ENCODE data around the gene SORCS2. TPM values are rescaled to one million over a fixed set of nuclear protein-coding genes. Genes with fewer than 3 reads are reported as not detected.

SORCS2 gene
- polyA plus RNA-seq, 1 donor (not counting 4 experiments of a cell fraction or from before 2014, with no cell fraction given), result 0.09 TPM

GRCh38 chr4:7519638-7520376 lies 327.5 kb downstream of the SORCS2 start:
- FAIRE-seq (no peak), DNase-seq (ENCODE audit: low read depth, low spot score) (no peak)
- Histone ChIP-seq H2AFZ (ENCODE audit: control insufficient read depth, low read length) (no peak overlapping the region), H3K9me3 (ENCODE audit: control insufficient read depth, low read depth, low read length) (no peaks in the 10 kb centered on the region), H3K9ac (ENCODE audit: control insufficient read depth, extremely low read depth, insufficient read depth, low read length) (no peak overlapping the region), H3K4me2 (ENCODE audit: control insufficient read depth, extremely low read depth, insufficient read depth, low read depth, low read length) (no peak overlapping the region), H3K4me1 (ENCODE audit: control insufficient read depth, extremely low read depth, insufficient read depth, low read length) (no peaks in the 10 kb centered on the region), H3K36me3 (ENCODE audit: control insufficient read depth in 2 of 2, extremely low read depth in 1 of 2, insufficient read depth in 2 of 2, low read length in 2 of 2) (no peaks in the 10 kb centered on the region), H3K79me2 (ENCODE audit: control insufficient read depth, insufficient read depth, low read length) (no peaks in the 10 kb centered on the region), H3K27ac (ENCODE audit: control insufficient read depth, insufficient read depth, low read length) (no peak overlapping the region), H3K27me3 (ENCODE audit: control insufficient read depth, extremely low read depth, insufficient read depth, low read length) (peaks cover 68% of the 10 kb centered on the region), H4K20me1 (ENCODE audit: control insufficient read depth, extremely low read depth, insufficient read depth, low read length) (no peaks in the 10 kb centered on the region), H3K4me3 (ENCODE audit: control insufficient read depth in 2 of 3, extremely low read depth in 1 of 3, insufficient read depth in 2 of 3, low read depth in 1 of 3, low read length in 3 of 3) (no peak overlapping the region), H3K9me1 (ENCODE audit: control insufficient read depth, extremely low read depth, insufficient read depth, low read length) (no peaks in the 10 kb centered on the region)
- TF ChIP-seq, protein P1, sequence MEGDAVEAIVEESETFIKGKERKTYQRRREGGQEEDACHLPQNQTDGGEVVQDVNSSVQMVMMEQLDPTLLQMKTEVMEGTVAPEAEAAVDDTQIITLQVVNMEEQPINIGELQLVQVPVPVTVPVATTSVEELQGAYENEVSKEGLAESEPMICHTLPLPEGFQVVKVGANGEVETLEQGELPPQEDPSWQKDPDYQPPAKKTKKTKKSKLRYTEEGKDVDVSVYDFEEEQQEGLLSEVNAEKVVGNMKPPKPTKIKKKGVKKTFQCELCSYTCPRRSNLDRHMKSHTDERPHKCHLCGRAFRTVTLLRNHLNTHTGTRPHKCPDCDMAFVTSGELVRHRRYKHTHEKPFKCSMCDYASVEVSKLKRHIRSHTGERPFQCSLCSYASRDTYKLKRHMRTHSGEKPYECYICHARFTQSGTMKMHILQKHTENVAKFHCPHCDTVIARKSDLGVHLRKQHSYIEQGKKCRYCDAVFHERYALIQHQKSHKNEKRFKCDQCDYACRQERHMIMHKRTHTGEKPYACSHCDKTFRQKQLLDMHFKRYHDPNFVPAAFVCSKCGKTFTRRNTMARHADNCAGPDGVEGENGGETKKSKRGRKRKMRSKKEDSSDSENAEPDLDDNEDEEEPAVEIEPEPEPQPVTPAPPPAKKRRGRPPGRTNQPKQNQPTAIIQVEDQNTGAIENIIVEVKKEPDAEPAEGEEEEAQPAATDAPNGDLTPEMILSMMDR (optimal IDR thresholded peaks at IDR 0.05 in 1 of 3, IDR thresholded peaks at IDR 0.05 in 1 of 3, conservative IDR thresholded peaks at IDR 0.05 in 1 of 3; ENCODE audit: extremely low read depth in 1 of 3, insufficient read depth in 2 of 3, low read length in 3 of 3), result no peak
- TF ChIP-seq EZH2 (IDR thresholded peaks at IDR 0.05; ENCODE audit: low read length), result no peak
- dilution Hi-C loops (cut with MboI; ENCODE audit: extremely low pct_ligation_motif_present, low sequenced_read_pairs), result no loop called here

DNA sequence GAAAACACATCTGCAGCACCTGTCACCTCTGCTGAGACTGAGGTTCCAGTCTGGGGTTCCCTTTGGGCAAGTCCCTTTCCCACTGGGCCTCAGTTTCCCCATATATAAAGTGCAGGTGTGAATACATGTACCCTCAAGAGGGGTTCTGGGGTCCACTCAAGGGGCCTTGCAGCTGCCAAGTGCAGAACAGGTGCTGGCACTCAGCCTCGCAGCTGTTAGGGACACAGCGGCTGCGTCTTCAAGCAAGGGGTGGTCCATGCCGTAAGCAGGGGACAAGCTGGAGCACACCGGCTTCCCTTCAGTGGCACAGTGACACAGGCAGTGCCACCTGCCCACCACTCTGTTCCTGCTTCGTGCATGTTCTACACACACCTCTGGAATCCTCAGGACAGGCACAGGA lies 329.3 kb downstream of the SORCS2 start:
- no peaks in the 10 kb centered on the region for H4K20me1 ChIP-seq (ENCODE audit: control insufficient read depth, extremely low read depth, insufficient read depth, low read length)
- no peak overlapping the region for H3K27ac ChIP-seq (ENCODE audit: control insufficient read depth, insufficient read depth, low read length)
- no peak overlapping the region for H3K9ac ChIP-seq (ENCODE audit: control insufficient read depth, extremely low read depth, insufficient read depth, low read length)
- no peak for TF ChIP-seq EZH2 (IDR thresholded peaks at IDR 0.05; ENCODE audit: low read length)
- TF ChIP-seq, protein P1 (optimal IDR thresholded peaks at IDR 0.05 in 1 of 3, IDR thresholded peaks at IDR 0.05 in 1 of 3, conservative IDR thresholded peaks at IDR 0.05 in 1 of 3; ENCODE audit: extremely low read depth in 1 of 3, insufficient read depth in 2 of 3, low read length in 3 of 3), result no peak
- H3K36me3 ChIP-seq (ENCODE audit: control insufficient read depth in 2 of 2, extremely low read depth in 1 of 2, insufficient read depth in 2 of 2, low read length in 2 of 2), result no peaks in the 10 kb centered on the region
- H3K4me2 ChIP-seq (ENCODE audit: control insufficient read depth, extremely low read depth, insufficient read depth, low read depth, low read length), result no peak overlapping the region
- H3K27me3 ChIP-seq (ENCODE audit: control insufficient read depth, extremely low read depth, insufficient read depth, low read length), result peaks cover 59% of the 10 kb centered on the region
- H3K4me3 ChIP-seq (ENCODE audit: control insufficient read depth in 2 of 3, extremely low read depth in 1 of 3, insufficient read depth in 2 of 3, low read depth in 1 of 3, low read length in 3 of 3), result no peak overlapping the region
- no peaks in the 10 kb centered on the region for H3K4me1 ChIP-seq (ENCODE audit: control insufficient read depth, extremely low read depth, insufficient read depth, low read length)
- H3K9me3 ChIP-seq (ENCODE audit: control insufficient read depth, low read depth, low read length), result no peaks in the 10 kb centered on the region
- no peak overlapping the region for H2AFZ ChIP-seq (ENCODE audit: control insufficient read depth, low read length)
- H3K9me1 ChIP-seq (ENCODE audit: control insufficient read depth, extremely low read depth, insufficient read depth, low read length), result no peaks in the 10 kb centered on the region
- dilution Hi-C loops (cut with MboI; ENCODE audit: extremely low pct_ligation_motif_present, low sequenced_read_pairs), result no loop called here
- no peak for FAIRE-seq
- DNase-seq (ENCODE audit: low read depth, low spot score), result no peak
- H3K79me2 ChIP-seq (ENCODE audit: control insufficient read depth, insufficient read depth, low read length), result no peaks in the 10 kb centered on the region

All from keratinocyte (primary cell).